Measurements from ENCODE around the gene PLOD2.

DNA sequence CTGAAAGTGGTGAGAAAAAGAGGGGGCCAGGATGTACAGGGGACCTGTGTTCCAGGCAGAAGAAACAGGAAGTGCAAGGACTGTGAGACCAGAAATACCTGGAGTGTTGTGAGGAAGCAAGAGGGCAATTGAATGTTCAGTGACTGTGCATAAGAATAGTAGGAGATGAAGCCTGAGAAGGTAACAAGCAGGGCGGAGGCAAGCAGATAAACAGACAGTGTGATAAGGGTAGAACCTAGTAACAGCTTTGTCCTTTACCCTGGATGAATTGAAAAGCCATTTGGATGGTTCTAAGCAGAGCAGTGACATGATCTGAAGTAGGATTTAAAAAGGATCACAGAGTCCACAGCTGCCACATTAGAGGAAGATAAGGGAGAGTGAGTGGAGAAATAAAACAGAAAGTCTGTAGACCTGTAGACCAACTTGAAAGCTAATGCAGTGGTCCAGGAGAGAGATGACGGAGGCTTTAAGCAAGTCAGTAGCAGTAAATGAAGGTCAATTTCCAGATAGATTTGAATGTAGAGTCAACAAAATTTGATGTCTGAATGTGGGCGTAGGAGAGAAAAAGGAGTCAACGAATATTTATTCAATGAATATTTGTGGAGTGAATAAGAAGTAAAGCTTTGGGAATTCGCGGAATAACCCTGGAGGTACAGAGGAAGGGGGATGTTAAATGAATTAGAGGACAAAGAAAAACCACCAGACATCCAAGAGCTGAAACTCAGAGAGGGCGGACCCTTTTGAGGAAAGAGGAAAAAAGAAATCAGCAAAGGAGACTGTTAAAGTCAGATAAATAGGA lies 4.2 kb upstream of the PLOD2 start:
- TF ChIP-seq CTCF (conservative IDR thresholded peaks at IDR 0.05; ENCODE audit: low read depth, low read length) = no peak
- no peak for TF ChIP-seq RCOR1 (IDR thresholded peaks at IDR 0.05; ENCODE audit: insufficient replicate concordance, low read length)
- no peak for TF ChIP-seq MXI1 (IDR thresholded peaks at IDR 0.05; ENCODE audit: borderline replicate concordance, low read depth, low read length)
- no peak for TF ChIP-seq RFX5 (IDR thresholded peaks at IDR 0.05; ENCODE audit: low read depth, low read length)
- no peak for TF ChIP-seq POLR2A (IDR thresholded peaks at IDR 0.05; ENCODE audit: low read depth, low read length)
- no peak for TF ChIP-seq FOS (IDR thresholded peaks at IDR 0.05; ENCODE audit: low read depth, low read length)
- no peak for TF ChIP-seq RAD21 (IDR thresholded peaks at IDR 0.05; ENCODE audit: low read length)
- no peak for TF ChIP-seq MAZ (IDR thresholded peaks at IDR 0.05; ENCODE audit: borderline replicate concordance, low read depth, low read length)
- no peak for TF ChIP-seq CEBPB (IDR thresholded peaks at IDR 0.05; ENCODE audit: low read depth, low read length)
- no peak for TF ChIP-seq CHD1 (IDR thresholded peaks at IDR 0.05; ENCODE audit: low read depth, low read length)
- no peak for TF ChIP-seq BHLHE40 (IDR thresholded peaks at IDR 0.05; ENCODE audit: low read depth, low read length)
- TF ChIP-seq ELK1 (IDR thresholded peaks at IDR 0.05; ENCODE audit: borderline replicate concordance, low read depth, low read length) = no peak

All from IMR-90 (cell line).